NCI-H146 (cell line): ENCODE measurements around the gene TBC1D14.

Experiments used
- DNase-seq: peaks from one replicate; lab custom pipeline; 2025; lab: John Stamatoyannopoulos, UW

Gene TBC1D14

DNA sequence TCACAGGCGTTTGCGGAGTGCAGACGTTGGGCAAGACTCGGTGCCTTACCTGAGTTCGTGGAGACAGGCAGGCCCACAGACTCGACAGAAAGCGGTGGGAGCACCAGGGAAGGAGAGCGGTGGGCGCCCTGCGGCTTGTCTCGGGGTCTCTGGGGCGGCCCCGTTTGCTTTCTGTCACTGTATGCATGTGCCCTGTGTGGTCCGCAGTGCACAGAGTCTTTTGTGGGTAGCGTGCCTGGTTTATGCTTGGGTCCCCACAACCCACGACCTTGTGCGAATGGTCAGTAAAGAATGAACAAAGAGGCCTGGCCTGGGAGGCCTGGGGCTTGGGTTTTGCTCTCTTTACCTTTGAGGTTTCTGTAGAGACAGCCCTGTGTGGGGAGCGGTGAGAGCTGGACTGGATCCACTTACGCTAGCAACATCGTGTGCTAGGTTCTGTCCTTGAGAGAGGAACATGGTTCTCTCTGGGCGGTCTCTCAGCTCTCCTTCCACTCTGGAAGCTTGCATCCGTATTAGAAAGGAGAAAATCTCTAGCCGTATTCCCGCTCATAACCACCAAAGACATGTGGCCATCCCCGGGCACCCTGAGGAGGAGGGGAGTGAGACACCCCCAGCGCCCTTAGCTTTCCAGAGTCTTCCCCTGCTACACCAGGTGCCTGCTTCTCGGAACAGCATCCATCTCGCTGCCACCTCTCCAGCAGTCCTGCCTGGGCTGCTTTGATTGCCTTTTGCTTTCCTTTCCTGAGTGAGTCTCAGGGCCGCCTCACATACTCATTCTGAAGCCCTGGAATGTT, 134.7 kb downstream of the TBC1D14 start:
- DNase-seq, result no peak

DNA sequence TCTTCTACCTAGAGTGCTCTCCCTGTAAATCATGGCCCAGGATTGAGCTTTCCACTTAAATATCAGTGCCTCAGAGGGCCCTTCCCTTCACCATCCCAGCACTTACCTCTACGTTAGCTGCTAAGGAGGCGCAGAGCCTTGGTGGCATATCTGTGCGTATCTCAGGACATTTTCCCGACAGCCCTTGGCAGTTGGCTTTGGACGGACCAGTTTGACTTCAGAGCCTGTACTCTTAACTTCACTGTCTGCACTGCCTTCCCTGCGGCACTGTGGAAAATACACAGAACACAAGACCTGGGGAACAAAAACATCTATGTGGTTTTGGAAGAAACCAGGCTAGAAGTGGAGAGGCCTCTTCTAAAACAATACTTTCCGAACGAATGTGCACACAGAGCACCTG, 135.9 kb downstream of the TBC1D14 start:
- no peak for DNase-seq

DNA sequence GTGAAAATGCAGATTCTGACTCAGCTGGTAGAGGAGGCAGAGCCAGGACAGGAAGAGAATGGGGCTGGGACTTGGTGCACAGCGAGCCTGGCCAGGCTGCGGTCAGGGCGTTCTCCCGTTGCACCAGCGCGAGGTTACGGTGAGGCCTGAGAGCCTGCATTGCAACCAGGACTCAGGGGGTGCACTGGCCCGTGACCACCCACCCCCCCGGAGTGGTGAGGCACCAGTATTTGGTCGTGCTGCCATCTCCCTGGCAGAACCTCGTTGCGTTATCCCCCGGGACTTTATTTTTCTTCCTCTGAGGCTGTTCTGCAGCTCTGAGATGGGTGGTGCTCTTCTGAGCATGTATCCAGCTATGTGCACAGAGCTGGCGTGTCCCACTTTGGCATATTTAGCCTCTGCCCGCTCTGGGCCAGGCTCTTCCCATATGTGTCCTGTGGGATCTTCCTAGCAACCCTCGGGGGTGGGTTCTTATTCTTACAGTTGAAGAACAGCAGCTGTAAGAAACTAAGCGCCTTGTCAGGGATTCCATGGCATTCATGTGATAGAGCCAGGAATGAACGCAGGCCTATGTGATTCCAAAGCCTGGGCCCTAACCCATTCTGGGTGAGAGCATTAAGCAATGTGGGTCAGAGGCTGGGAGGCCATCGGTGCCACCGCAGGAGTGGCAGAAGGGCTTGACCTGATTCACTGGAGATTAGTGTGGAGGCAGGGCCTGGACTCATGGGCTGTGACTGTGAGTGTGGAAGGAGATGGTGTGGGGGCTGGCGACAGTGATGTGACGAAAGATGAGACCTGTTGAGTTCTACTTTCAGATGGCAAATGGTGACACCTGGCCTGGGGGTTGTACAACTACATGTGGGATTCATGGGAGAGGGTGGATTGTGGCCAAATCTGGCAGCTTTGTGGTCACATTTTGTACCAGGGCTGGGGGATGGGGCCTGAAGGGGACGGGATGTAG, 136.6 kb downstream of the TBC1D14 start:
- no peak for DNase-seq

DNA sequence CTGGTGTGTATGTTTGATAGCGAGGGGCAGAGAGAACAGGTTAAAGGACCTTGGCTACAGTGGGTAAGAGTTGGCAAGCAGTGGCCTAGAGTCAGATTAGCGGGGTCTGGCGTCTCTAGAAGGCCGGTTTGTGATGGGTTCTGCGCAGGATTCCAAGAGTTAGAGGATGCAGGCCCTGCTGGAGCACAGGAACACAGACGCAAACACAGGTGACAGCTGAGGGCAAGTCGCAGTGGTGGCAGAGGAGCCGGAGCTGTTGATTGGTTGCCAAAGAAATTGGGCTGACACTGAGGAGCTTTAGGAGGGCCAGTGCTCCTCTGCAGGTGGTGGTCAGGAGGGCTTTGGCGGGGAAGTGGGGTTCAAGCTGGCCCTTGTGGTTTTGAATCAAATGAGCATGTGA, 137.3 kb downstream of the TBC1D14 start:
- no peak for DNase-seq

DNA sequence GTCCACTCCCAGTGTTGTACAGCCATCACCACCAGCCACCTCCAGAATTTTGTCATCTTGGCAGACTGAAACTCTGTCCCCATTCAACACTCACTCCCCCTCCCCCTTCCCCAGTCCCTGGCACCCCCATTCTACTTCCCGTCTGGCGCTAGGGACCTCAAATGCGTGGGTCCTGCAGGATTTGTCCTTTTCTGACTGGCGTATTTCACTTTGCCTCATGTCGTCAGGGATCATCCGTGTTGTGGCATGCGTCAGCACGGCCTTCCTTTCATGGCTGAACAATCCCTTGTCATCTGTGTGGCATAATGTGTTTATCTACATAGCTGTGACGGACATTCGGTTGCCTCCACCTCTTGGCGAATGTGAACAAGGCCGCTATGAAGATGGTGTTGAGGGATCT, 139.0 kb downstream of the TBC1D14 start:
- no peak for DNase-seq

DNA sequence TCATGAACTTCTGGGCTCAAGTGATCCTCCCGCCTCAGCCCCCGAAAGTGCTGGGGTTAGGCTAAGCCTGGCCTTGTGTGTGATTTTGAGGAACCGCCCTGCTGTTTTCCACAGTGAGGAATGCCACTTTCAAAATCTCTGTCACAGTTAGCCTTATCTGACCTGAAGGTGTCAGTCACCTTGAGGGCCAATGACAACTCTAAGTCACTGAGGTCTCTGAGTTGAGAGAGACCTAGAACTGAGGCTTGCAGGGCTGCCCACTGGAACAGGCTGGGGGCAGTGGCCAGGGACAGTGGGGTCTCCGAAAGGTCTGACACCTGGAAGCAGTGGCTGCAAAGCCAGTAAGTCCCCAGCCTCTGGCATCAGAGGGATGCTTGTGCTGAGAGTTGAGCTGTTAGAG, 139.7 kb downstream of the TBC1D14 start:
- DNase-seq, result no peak

DNA sequence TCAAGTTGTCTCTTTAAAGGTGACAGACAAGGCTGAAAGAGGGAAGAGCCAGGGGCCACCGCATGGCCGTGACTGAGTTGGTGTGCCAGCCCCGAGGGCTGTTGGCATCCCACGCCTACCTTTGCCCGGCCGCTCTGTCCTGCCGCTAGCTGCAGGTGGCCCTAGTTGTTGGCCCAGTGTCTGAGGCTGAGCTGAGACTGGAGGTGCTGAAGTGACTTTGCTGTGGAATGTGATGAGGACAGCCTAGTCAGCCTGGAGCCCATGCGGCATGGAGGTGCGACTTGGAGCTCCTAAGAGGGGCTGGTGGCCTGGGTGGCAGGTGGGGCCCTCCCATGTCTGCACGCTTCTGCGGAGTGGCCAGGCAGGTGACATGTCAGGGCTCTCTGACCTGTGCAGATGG, 140.1 kb downstream of the TBC1D14 start:
- no peak for DNase-seq

DNA sequence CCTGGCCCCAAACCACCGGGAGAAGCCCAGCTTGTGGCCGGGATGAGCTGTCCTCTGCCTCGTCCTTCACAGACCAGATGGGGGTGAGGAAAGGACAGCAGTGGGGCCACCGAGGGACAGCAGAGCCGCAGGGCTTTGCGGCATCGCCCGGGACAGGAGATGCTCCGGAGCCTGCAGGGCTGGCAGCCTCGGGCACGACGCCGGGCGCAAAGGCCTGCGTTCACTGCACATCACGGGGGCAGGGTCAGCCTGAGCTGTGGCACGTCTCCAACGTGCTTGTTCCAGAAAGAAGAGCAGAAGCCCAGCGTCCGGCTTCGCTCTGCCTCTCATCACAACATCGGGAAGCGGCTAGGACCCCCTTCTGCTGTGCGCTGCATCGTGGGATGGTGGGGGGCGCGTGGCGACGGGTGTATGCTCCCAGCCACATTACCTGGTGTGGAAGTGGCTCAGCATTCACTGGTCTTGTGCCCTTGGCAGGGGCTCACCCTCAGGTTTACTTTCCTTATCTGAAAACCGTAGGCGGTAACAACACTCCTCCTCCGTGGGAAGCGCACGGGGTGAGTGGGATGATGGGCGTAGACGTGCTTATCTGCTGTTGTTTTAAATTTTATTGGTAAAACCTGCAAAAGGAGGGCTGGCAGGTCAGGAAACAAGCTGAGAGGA, 141.0 kb downstream of the TBC1D14 start:
- DNase-seq, result no peak

DNA sequence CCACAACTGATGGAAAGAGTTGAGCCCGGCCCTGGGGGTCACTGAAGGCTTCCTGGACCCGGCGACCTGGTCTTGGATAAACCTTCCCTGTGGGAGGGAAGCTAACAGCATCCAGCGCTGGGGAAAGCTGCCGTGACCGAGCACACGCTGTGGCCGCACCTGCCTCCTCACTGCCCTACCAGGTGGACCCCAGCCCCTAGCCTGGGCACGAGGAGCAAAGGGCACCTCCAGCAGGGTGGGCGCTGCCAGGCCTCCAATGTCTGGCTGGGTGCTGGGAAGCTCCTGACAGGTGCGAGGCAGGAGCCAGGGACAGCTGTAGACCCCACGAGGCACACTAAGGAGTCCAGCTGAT, 141.5 kb downstream of the TBC1D14 start:
- DNase-seq, result no peak

DNA sequence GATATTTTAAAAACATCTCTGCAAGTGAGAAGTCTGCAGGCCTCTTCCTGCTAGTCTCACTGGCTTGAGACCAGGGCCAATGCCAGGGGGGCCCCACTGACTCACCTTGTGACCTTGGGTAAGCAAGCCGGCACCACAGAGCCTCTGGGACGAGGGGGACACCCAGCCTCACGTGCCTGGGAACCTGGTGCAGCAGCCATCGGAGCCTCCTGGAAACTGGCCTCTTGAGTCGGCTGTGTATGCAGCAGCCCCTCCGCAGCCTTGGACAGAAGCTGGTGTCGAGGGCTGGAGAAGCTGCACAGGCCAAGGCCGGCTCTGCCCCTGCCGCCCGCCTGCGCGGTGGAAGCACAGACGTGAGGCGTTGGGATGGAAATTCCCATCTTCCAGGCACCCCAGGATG, 142.3 kb downstream of the TBC1D14 start:
- DNase-seq, result no peak

DNA sequence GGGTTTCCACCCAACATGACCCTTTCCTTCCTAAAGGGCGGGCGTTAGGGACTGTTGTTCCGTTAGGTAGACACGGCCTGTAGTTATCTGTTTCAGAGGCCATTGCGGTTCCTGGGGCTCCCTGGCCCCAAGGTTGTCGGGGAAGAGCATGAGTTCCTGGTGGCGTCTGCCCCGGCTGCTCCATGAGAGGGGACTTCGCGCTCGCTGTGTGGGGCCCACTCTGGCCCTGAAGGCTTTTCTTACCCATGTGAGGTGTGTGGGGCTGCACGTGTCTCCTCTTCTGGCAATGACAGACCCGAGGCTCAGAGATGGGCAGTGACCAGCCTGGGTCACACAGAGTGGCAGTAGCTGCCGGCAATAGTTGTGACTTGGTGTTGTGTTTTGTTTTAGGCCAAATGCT, 142.7 kb downstream of the TBC1D14 start:
- DNase-seq, result no peak

DNA sequence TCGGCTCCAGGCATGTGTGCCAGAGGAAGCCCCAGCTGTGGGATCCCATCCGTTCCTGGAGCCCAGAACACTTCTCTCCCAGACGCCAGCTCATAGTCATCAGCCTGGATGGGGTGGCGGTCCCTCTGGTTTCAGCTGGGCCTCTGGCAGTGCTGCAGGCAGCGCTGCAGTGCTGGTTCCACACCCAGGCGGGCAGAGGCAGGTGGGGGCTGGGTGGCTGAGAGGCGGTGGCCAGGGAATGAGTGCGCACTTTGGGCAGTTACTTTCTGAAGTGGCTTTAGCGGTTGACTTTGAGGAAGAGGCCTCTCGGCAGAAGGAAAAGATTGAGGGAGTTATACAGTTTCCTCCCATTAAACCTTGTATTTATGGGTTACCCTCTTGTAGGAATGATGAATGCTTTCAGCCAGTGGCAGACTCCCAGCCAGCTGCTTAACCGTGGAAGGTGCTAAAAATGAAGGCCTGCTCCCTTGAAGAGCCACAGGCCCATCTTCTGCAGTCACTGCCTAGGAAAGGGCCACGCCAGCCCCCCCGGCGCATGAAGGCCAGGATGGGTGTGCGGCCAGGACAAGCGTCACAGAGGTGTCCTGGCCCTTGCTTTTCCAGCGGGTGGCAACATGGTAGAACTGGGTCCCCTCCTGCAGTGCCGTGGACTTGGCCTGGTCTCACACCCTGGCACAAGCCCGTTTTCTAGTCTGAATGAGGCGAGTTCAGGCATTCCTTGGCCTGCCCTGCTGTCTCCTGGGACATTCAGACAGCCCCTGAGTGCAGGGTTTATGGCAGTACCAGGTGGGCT, 143.5 kb downstream of the TBC1D14 start:
- no peak for DNase-seq

DNA sequence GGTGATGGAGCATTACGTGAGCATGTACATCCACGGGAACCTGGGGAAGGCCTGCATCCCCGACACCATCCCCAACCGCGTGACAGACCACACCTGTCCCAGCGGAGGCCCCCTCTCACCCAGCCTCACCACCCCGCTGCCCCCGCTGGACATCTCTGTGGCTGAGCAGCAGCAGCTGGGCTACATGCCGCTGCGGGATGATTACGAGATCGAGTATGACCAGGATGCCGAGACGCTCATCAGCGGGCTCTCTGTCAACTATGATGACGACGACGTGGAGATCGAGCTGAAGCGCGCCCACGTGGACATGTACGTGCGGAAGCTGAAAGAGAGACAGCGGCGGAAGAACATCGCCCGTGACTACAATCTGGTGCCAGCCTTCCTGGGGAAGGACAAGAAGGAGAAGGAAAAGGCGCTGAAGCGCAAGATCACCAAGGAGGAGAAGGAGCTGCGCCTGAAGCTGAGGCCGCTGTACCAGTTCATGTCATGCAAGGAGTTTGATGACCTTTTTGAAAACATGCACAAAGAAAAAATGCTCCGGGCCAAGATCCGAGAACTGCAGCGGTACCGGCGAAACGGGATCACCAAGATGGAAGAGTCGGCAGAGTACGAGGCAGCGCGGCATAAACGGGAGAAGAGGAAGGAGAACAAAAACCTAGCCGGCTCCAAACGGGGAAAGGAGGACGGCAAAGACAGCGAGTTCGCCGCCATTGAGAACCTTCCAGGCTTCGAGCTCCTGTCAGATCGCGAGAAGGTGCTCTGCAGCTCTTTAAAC, 144.7 kb downstream of the TBC1D14 start:
- DNase-seq, result no peak

DNA sequence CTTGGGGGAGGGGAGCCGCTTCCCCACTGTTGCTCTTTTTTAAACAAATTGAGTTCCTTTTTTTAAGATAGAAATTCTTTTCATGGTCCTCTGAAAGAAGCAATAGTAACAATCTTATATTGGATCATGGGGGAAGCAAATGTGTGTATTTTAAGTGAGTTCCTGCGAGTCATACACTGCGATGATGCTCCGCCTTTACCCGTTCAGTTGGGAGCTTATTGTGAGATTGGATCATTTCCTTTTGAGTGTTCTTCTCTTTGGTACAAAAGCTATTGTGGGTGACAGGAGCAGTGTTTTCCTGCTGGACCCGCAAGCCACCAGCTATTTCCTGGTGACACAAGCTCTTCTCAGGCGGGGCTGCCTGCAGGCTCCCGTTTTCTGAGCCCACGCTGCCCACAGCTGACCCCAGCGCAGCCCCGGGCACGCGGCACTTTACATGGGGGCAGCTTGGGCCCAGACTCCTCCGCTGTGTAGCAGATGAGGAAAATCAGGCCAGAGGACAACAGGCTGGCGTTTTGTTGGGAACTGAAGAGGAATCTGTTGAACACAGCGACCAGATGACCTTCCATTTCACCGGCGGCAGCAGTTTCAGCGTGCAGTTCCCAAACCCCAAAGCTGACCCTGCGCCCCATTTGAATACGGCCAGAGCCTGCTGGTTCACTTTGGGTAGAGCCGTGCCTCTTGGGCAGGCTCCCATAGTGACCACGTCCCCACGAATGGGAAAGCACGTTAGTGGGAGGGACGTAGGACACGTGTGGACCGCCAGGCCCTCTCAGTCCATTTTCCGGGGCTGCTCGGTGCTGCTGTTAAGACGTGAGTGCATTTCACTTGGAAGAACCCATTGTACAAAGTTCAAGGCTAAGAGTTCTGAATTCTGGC, 145.7 kb downstream of the TBC1D14 start:
- no peak for DNase-seq

DNA sequence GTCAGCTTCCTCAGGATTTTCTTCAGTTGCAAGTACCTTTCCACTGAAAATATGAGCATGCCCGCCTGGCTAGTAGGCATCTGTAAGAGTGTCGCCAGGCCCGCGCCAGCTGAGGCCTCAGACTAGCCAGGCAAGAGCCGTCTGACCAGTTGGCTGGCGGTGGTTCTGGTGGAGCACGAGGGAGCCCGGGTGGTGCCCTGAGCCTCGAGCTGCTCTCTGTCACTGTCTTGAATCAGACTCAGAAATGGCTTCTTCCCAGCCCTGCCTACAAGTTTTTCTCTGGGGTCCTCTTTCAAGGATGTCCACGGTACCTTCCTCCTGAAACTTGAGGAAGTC, 146.3 kb downstream of the TBC1D14 start:
- DNase-seq, result no peak

DNA sequence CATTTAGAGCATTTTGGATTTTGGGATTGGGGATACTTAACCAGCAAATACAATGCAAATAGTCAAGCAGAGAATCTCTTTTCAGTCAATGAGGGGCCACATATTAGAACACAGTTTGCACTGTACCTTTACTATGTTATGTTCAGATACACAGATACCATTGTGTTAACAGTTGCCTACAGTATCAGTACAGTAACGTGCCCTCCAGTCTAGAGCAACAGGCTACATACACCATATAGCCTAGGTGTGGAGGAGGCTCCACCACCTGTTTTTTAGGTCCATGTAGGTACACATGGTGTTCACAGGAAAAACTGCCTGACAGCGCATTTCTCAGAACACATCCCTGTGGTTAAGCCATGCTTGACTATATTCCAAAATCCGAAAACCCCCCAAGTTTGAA, 149.2 kb downstream of the TBC1D14 start:
- DNase-seq, result no peak

DNA sequence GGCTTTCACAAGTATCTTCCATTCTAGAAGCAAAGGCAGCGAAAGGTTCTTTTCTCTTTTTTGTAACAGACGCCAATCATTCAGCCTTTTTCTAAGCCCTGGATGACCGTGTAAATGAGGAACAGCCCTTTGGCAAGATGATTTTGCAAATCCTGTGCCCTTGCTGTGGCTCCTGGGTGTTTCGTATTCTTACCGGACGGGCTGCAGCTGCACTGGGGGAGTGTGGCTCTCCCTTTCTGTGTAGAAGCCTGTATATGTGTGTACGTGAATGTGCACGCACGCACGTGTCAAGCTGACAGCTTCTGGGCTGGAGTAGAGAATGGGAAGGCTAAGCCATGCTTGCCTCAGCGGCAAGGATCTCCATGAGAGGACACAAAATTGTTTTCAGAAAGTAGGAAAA, 150.0 kb downstream of the TBC1D14 start:
- no peak for DNase-seq

DNA sequence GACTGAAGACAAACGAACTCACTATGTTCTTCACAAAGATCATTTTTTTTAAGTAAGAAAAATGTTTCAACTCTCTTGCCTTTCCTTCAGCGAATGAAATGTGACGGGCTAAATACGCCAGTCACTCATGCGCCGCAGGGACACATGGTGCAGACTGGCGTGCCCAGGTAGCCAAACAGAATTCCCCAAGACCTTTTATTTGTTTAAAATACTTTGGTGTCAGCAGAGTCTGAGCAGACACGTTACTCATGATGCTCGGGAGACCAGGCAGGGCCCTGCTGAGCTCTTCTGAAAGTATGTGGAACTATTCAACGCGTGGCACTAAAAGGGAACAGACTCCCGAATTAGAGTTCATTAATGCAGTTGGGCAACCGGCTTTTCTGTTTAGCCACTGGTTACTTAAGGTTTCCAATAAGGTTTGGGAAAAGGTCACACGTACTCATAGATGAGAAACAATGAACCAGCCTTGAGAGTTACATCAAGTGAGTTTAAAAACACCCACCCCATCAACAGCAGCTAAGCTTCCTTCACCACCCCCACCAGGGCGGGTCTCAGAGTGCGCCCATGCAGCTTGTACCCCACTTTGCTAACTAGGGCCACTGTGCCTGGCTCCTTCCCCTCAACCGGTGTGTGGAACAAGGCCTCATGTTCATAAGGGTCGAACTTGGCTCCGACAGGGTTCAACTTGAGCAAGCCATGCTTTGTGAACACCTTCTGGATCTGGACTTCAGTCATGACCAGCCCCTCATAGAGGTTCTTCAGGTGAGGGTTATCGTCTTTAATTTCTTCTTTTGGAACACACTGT, 150.9 kb downstream of the TBC1D14 start:
- no peak for DNase-seq

DNA sequence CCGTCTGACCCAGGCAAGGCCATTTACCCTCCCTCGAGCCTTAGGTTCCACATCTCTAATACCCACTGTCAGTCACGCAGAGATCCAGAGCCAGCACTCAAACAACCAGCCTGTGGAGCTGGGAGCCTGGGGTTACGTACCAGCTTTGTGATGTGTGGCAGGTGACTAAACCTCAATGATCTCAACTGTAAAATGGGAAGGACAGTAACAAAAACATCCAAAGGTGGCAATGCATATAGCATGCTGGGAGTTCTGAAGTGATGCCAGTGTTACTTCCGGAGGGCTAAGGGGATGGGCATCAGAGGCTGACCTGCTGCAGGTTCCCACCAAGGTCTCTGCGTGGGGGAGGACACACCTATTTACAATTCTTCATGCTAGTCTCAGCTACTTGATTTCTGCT, 152.2 kb downstream of the TBC1D14 start:
- DNase-seq, result no peak
